ES-I3 (cell line): Measurements from ENCODE around the gene RAB27B.
"Not testable (repeated sequence)": the region's sequence is repeated elsewhere in the genome, so short reads cannot be mapped to it uniquely, and the experiment has no call there.

Experiments used
- H3K36me3 ChIP-seq: 2 replicates; pipeline ENCODE4 v1.6.1; 2013; ENCODE audit warnings: mild to moderate bottlenecking, low read length, control low read depth, moderate library complexity; ENCODE audit not compliant: insufficient read depth
- H3K4me1 ChIP-seq: 2 replicates; pipeline ENCODE4 v1.6.1; 2013; ENCODE audit warnings: mild to moderate bottlenecking, control low read depth, low read length; ENCODE audit not compliant: insufficient read depth
- H3K9ac ChIP-seq: 2 replicates; pipeline ENCODE4 v1.6.1; 2013; ENCODE audit warnings: low read depth, mild to moderate bottlenecking, low read length, moderate library complexity
- H3K9me3 ChIP-seq: 2 replicates; pipeline ENCODE4 v1.6.1; 2013; ENCODE audit warnings: mild to moderate bottlenecking, low read length, moderate library complexity; ENCODE audit not compliant: control insufficient read depth, insufficient read depth

Gene RAB27B

GRCh38 chr18:54805571-54806334 lies 22.5 kb upstream of the RAB27B start:
- H3K4me1 ChIP-seq: no peaks in the 10 kb centered on the region
- no peaks in the 10 kb centered on the region for H3K36me3 ChIP-seq
- H3K9ac ChIP-seq: no peak overlapping the region

DNA sequence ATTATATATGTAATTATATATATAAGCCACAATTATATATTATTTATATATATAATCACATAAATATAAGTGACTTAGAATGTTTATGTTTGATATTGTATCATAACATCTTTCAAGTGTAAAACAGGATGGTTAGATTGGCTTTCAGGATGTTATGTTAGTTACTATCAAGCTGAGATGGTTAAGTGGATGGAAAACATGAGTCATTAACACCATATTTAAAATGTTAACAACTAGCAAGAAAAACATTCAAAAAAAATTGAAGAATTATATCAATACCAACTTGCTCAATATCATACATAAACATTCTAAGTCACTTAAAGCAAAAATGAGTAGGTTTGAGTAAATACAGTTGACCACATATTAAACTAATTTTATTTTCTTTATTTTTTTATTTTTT lies 21.8 kb upstream of the RAB27B start:
- H3K9me3 ChIP-seq: no peaks in the 10 kb centered on the region
- no peaks in the 10 kb centered on the region for H3K4me1 ChIP-seq
- H3K36me3 ChIP-seq: no peaks in the 10 kb centered on the region
- no peak overlapping the region for H3K9ac ChIP-seq

More at GRCh38 chr18:54805571-54806334, 22.5 kb upstream of the RAB27B start:
- no peaks in the 10 kb centered on the region for H3K9me3 ChIP-seq

- Histone ChIP-seq H3K9ac (no peak overlapping the region), H3K9me3 (no peaks in the 10 kb centered on the region), H3K36me3 (no peaks in the 10 kb centered on the region), H3K4me1 (no peaks in the 10 kb centered on the region)
These were observed 21.0 kb upstream of the RAB27B start for GRCh38 chr18:54807303-54807702.

GRCh38 chr18:54810662-54811061 lies 17.6 kb upstream of the RAB27B start:
- H3K9me3 ChIP-seq, H3K9ac ChIP-seq, H3K4me1 ChIP-seq, H3K36me3 ChIP-seq: not testable (repeated sequence)

- Histone ChIP-seq H3K9ac (no peak overlapping the region), H3K9me3 (no peaks in the 10 kb centered on the region), H3K4me1 (no peaks in the 10 kb centered on the region), H3K36me3 (no peaks in the 10 kb centered on the region)
These were observed 15.4 kb upstream of the RAB27B start for GRCh38 chr18:54812885-54813284.

DNA sequence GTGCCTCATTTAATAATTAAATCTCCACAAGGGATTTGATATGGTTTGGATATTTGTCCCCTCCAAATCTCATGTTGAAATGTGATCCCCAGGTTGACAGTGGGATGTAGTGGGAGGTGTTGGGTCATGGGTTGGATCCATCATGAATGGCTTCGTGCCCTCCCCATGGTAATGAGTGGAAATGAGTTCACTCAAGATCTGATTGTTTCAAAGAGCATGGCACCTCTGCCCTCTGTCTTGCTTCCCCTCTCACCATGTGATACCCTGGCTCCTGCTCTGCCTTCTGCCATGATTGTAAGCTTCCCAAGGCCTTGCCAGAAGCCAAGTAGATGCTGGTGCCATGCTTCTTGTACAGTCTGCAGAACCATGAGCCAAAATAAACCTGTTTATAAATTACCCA lies 15.0 kb upstream of the RAB27B start:
- H3K9me3 ChIP-seq: no peaks in the 10 kb centered on the region
- H3K9ac ChIP-seq: no peak overlapping the region
- H3K36me3 ChIP-seq: no peaks in the 10 kb centered on the region
- no peaks in the 10 kb centered on the region for H3K4me1 ChIP-seq

DNA sequence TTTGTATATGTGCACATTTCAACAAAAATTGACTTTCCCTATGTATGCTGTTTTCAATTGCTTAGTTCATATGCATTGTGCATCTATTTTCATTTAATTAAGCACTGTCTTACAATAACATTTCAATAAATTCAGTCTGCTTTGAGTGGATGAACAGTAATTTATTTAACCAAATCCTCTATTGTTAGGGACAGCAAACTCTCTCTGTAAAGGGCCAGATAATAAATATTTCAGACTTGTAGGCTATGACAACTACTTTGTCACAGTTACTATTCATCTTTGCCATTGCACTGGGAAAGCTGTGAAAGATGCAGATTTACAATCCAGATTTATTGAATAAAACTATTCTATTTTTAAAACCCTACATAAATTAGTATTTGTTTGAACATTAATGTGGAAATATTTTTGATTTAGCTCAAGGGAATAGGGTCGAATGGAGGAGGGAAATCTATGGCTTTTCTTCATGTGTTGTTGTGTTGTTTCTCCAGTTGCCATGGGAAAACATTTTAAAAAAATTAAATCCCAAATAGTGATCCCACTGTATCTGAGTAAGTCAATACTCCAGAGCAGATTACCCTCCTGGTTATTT lies 14.2 kb upstream of the RAB27B start:
- Histone ChIP-seq H3K9me3 (no peaks in the 10 kb centered on the region), H3K4me1 (no peaks in the 10 kb centered on the region), H3K36me3 (no peaks in the 10 kb centered on the region), H3K9ac (no peak overlapping the region)

GRCh38 chr18:54815086-54815485 lies 13.2 kb upstream of the RAB27B start:
- no peaks in the 10 kb centered on the region for H3K4me1 ChIP-seq
- H3K9me3 ChIP-seq: no peaks in the 10 kb centered on the region
- H3K9ac ChIP-seq: no peak overlapping the region
- no peaks in the 10 kb centered on the region for H3K36me3 ChIP-seq

GRCh38 chr18:54820785-54821275 lies 7.4 kb upstream of the RAB27B start:
- not testable (repeated sequence) for H3K9ac ChIP-seq, H3K9me3 ChIP-seq, H3K36me3 ChIP-seq, H3K4me1 ChIP-seq

GRCh38 chr18:54822872-54823845 lies 5.1 kb upstream of the RAB27B start:
- H3K36me3 ChIP-seq: no peaks in the 10 kb centered on the region
- H3K9me3 ChIP-seq: no peaks in the 10 kb centered on the region
- no peak overlapping the region for H3K9ac ChIP-seq
- peaks cover 4% of the 10 kb centered on the region; the same call in 1 of the 2 replicates for H3K4me1 ChIP-seq

DNA sequence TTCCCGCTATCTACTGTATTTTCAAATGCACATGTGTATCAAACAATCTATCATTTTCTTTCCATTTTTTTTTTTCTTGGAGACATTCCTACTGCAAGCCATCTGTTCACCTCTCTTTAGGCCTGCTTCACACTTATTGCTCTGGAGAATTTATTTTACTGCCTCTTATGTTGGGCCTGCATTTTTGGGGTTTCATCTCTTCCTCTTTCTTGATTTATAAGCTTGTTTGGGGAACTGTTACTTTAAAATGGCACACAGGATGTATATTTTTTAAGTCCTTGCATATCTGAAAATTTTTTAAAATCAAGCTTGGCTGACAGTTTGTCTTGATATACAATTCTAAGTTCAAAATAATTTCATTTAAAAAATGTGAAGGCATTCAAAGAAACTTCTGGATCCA lies 3.5 kb upstream of the RAB27B start:
- Histone ChIP-seq H3K9ac (no peak overlapping the region), H3K4me1 (peaks cover 9% of the 10 kb centered on the region), H3K9me3 (no peaks in the 10 kb centered on the region), H3K36me3 (no peaks in the 10 kb centered on the region)

DNA sequence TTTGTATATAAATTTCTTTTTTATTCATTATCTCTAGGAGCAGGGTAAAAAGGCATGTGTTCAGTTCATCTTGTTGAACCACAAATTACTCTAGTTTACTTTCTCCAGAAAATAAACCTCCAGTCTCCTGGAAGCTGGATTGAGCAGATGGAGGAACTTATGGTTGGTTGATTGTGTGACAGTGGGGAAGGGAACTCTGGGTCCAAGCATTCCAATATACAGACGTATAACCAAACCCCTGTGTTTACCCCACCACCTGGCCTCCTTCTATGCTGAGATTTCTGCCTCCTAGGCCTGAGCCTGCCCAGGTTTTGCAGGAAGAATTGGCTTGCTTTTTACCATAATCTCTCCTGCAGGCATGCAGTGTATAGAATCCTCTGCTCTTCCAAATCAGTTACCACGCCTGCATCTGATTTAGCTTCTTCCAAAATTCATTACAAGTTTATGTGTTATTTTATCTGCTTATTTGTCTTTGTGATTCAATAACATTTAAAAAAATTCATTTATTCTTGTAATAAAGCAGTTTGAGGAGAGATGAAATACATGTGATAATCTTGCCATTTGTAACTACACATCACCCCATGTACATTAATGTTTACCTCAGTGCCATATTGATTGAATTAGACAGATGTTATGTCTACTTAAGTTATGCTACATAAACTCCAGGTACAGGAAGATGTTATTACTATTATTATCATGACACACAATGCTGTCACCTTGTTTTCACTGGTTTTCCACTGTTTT lies 2.5 kb upstream of the RAB27B start:
- Histone ChIP-seq H3K4me1 (peaks cover 9% of the 10 kb centered on the region), H3K9me3 (no peaks in the 10 kb centered on the region), H3K9ac (no peak overlapping the region), H3K36me3 (no peaks in the 10 kb centered on the region)

DNA sequence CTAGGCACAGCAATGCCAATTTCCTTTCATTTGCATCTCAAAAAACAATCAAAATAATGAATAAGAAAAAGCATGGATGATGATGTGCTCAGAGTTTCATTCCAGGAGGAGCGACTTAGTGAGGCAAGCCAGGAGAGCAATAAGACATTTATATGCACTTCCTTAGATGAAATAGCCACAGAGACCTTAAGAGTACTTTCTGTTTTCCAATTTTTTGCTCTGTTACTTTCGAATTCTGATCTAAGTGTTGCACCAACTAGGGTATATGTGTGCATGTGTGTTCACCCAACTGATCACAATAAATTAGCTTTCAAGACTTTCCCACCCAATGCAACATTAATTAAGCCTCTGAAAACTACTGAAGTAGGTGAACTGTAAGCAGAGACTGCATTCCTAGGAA lies 709 bp downstream of the RAB27B start:
- peak overlapping the region; percentile 65; the same call in 1 of the 2 replicates for H3K9ac ChIP-seq

GRCh38 chr18:54829856-54830255 lies 1.6 kb downstream of the RAB27B start:
- Histone ChIP-seq H3K9ac (no peak overlapping the region), H3K4me1 (peaks cover 5% of the 10 kb centered on the region), H3K36me3 (no peaks in the 10 kb centered on the region), H3K9me3 (no peaks in the 10 kb centered on the region)

More for the DNA sequence above, 709 bp downstream of the RAB27B start:
- no peaks in the 10 kb centered on the region for H3K36me3 ChIP-seq
- H3K9me3 ChIP-seq: no peaks in the 10 kb centered on the region
- peaks cover 5% of the 10 kb centered on the region for H3K4me1 ChIP-seq
